Measurements from ENCODE around the gene ADCY5.
A peak's percentile ranks its signal among the peaks of the same experiment; 100 is the strongest.

Gene ADCY5

DNA sequence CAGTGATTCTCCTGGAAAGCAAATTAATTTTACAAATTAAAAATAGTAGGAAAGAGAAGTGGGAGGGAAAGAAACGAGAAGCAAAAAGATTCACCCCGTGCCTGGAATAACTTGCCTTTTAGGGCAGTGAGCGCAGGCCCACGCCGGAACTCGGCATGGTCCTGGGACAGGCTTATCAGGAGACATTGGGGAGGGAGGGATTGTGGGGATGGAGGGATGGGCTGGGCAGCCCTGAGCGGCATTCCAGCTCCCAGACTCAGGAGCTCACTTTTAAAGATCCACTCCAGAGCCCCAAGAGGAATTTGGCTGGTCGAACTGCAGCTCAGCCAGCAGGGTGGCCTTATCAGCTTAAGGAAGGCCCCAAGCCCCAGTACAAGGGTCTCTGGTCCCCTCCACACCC, 117.9 kb downstream of the ADCY5 start:
- no peak for DNase-seq (ENCODE audit: insufficient read length, low spot score)
- no peak for FAIRE-seq

DNA sequence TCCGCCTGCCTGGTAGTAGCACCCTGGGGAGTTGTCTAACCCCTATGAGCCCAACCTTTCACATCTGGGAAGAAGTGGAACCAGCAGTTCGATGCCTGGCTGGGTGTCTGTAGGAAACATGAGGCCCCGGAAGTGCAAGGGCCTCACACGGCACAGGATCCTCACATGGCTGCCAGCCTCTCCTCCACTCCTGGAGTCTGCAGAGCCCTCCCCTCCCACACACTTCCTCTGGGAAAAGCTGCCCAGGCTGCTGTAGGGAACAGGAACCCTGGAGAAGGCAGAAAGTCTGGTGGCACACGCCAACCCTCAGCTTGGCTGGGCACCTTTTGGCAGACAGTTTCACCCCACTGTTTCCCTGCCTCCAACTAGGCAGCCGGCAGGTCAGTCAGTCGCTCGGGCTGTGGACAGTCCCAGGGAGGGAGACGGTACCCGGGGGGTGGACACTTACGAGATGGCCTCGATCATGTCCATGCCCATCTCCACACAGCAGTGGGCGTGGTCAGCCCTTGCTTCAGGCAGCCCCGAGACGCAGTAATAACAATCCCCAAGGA, 118.4 kb downstream of the ADCY5 start:
- DNase-seq (ENCODE audit: insufficient read length, low spot score) = no peak
- FAIRE-seq = no peak

DNA sequence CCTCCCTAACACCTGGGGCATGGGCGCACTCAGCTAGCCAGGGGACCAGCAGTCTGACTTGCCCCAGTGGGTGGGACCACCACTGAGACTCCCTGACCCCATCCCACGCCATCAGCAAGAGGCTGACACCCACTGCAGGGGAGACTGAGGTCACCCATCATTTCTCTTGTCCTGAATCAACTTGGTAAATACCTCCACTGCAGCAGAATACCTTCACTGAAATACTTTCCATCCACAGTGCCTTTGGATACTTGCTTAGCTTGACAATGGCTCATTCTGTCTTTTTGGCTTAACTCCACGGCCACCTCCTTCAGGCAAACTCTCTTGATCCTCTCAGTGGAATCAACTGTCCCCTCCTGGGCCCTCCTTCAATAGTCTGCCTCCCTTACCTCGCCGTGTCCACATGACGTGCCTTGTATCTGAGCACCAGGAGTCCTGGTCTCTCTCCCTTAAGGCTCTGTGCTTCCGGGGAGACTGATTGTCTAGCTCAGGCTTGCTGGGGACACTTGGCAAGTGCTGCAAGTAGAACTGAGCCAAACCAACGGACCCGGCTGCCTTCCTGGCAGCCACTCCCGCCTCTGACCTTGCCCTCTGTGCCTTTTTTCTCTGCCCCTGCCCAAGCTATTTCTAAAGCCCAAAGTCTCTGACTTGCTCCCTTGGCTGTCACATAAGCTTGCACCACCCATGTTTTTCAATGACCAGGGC, 119.1 kb downstream of the ADCY5 start:
- no peak for FAIRE-seq

DNA sequence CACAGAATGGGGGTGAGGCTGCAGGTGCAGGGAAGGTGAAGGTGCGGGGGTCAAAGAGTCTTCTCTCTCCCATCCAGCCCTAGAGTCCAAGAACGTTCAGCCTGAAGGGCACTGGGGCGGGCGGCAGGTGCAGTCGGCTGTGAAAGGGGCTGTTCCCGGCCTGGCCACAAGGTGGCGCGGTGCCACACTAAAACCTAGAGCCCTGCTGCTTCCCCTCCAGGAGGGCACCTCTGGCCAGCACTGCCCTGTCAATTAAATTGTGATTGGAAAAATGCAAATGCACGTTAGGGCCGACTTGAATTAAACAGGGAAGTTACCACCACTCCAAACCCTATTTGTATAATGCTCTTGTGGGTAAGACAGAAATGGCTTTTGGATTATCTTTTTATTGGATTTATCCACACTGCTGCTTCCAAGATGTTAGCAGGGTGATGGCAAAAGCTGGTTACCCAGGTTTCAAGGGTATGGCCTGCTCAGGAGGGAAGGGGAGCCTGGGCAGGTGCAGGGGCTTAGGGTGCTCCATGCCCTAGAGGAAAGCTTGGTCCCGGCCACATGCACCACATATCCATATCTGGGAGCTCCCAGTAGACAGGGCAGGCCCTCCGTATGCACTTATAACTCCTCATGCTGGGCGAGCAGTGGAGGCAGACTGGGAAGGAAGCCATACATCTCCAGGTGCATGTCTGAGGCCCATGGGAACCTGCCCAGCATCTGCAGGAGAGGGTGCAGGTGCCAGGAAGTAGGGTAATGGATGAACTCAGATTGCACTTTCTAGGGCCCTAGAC, 119.8 kb downstream of the ADCY5 start:
- DNase-seq (ENCODE audit: insufficient read length, low spot score) = peak; percentile 82
- FAIRE-seq = peak; percentile 59

More for the DNA sequence above, 119.1 kb downstream of the ADCY5 start:
- DNase-seq (ENCODE audit: insufficient read length, low spot score) = no peak

- FAIRE-seq (no peak), DNase-seq (ENCODE audit: insufficient read length, low spot score) (no peak)
Measured at GRCh38 chr3:123327956-123328850, 120.7 kb downstream of the ADCY5 start.

DNA sequence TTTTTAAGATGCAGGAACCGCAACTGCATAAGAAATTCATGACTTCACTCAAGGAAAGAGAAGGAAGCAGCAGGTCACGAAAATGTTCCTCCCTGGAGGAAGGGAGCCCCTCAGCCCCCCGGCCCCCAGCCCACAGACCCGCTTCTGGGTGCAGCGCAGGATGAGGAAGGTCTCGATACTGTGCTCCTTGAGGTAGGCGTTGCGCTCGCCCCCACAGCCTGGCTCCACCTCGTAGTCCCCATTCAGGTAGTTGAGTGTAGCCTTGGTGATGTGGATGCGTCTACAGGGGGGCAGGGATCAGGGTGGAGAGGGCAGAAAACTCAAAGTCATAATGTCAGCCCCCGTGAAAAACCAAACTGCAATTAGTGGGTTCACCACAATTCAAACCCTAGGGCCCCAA, 121.4 kb downstream of the ADCY5 start:
- no peak for DNase-seq (ENCODE audit: insufficient read length, low spot score)
- no peak for FAIRE-seq

DNA sequence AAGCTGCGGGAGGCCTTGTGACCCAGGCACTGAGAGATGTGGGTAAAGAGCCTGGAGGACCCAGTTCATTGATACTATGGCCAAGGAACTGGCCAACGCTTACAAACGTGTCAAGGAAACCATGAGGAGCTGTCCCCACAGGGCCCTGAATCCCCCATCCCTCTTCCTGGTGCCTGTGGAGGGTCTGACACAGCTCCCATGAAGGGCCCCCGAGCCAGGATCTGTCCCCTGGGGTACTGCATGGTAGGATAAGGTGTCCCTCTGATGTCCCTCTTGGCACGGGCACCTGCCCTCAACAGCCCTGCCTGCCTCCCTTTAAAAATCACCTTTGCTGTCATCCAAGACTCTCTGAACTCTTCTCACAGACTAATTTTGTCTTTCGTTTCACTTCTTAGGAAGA, 122.4 kb downstream of the ADCY5 start:
- no peak for DNase-seq (ENCODE audit: insufficient read length, low spot score)
- FAIRE-seq = no peak

- FAIRE-seq = no peak
- DNase-seq (ENCODE audit: insufficient read length, low spot score) = no peak
Measured at GRCh38 chr3:123325766-123326256, 123.1 kb downstream of the ADCY5 start.

DNA sequence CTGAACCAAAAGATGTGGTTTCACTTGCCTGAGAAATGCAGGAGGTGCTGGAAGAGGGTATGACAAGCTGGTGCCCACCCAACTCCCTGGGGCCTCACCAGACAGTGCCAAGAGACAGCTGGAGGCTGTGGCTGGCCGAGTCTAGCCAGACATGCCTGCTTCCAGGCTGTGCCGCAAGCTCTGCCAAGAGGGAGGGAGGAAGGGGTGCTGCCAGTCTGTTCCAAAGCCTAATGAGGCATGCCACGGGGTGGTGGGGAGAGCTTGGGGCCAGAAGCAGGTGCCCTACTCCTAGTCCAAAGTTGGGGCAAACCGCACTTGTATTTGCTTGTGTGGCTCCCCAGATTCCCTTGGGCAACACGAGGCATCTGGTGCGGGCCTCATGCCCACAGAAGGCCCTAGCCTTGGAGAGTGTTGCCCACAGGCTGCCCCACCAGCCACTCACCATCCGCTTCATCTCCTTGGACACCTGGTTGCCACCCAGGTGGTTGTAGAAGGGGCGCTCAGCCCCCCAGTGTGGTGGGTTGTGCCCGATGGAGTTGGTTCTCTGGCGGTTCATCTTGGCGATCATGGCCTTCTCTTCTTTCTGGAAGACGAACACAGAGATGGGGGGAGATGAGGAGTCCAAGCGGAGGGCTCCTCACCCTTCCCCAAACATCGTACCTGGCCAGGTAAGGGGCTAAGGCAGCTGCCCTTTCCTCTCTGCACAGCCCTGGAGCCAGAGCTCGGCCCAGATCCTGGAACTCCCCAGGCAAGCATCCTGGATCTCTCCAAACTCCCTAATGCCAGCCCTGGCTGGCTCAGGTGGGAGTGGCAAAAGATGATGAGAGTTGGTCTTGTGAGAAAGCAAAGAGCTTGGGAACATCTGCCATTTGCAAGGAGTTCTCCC, 123.8 kb downstream of the ADCY5 start:
- FAIRE-seq = no peak
- DNase-seq (ENCODE audit: insufficient read length, low spot score) = no peak

GRCh38 chr3:123323781-123324180, 125.1 kb downstream of the ADCY5 start:
- DNase-seq (ENCODE audit: insufficient read length, low spot score) = no peak
- no peak for FAIRE-seq

DNA sequence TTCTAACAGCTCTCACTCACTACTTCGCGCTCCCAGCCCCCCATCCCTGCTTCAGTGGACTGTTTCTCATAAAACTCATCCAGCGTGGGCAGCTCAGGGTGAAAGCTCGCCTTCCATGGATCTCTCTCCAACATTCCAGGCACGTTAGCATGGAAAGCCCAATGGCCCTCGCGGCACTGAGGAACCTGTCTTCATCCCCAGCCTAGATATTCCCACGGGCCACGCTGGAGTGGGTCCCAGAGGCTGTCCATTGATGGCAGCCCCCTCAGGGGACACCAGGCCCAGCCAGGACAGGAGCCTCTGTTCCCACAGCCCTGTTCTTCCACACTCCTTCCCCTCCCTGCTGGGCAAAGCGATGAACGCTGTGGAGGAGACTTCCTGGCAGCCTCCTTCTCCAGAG, 126.0 kb downstream of the ADCY5 start:
- FAIRE-seq = no peak
- no peak for DNase-seq (ENCODE audit: insufficient read length, low spot score)

DNA sequence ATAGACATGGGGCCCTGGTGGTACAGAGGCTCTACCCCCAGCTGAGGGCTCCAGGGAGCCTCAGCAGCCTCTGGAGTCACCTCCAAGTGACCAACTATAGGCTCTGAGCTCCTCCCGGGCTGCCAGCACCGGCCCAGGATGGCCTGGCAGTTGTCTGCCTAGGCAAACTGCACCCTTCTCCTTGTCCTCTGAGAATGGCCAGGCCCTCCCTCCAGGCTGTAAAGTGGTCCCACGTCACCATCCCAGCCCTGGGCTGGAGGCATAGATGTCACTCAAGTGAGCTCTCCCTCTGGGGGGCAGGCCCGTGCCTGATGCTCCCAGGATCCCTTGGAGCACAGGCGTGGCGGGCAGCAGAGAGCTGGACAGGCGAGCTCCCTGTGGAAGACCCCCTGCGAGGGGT, 127.1 kb downstream of the ADCY5 start:
- FAIRE-seq = no peak
- no peak for DNase-seq (ENCODE audit: insufficient read length, low spot score)

- FAIRE-seq (no peak), DNase-seq (ENCODE audit: insufficient read length, low spot score) (no peak)
Measured at GRCh38 chr3:123320221-123320620, 128.7 kb downstream of the ADCY5 start.

DNA sequence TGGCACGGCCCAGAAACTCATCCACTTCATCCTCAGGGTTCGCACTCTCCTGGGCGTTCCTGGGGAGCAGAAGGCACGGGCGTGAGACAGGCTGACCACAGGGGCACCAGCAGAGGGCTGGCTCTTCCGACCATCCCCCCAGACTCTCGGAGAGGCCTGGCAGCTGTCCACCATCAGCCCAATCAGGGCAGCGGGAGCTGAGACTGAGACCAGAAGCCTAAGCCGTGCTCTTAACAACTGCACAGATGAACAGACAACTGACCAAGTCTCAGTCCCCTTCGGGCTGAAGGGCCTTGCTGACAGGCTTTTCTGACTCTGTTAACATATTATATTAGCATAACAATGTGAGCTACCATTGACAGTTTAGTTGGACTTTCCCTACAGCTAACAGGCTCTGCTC, 129.1 kb downstream of the ADCY5 start:
- DNase-seq (ENCODE audit: insufficient read length, low spot score) (no peak), FAIRE-seq (no peak)

DNA sequence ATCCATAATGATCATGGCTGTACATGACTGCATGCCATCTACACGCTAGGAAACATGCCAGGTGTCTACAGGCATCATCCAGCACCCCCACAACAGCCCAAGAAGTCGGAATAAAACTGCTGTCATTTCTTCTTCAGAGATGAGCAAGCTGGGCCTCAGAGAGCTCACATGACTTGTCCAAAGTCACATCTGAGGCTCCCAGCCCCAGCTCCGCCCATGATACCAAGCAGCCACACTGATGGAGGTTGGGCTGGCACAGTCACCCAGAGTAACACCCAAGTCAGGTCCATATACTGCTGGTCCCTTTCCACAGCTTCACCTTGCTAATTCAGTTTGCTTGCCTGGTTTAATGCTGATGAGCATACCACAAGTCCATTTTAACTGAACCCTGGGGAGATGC, 130.5 kb downstream of the ADCY5 start:
- FAIRE-seq (no peak), DNase-seq (ENCODE audit: insufficient read length, low spot score) (no peak)

DNA sequence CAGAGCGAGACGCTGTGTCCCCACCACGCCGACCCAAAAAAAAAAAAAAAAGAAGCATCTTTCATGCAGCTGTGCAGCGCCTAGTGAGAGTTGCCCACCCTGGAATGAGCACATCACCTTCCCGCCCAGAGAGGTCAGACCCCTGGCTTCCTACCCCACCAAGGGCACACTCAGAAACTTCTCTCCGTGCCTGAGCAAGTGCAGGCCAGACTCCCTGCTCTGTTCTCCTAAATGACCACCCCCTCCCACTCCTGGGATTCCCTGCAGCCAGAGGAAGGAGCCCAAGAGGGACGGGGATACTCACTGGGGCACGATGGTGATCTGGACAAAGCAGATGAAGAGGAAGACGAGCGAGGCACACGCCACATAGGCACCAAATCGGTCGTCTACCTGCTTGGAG, 131.2 kb downstream of the ADCY5 start:
- FAIRE-seq = no peak
- no peak for DNase-seq (ENCODE audit: insufficient read length, low spot score)

DNA sequence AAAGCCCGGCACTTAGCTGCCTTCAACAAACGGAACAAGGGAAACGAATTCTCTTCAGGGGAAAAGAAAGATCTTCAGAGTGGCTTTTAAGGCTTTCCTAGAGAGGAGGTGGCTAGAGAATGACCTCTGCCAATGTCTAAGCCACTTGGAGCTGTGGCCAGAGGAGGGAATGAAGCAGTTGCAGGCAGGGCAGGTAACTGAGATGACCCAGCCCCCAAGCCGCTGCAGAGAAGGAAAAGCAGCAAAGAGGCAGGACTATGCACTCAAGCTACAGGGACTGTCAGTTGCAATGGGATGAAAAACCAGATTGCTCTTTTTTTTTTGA, 133.7 kb downstream of the ADCY5 start:
- DNase-seq (ENCODE audit: insufficient read length, low spot score) (no peak), FAIRE-seq (no peak)

GRCh38 chr3:123314359-123315270, 134.3 kb downstream of the ADCY5 start:
- FAIRE-seq (no peak), DNase-seq (ENCODE audit: insufficient read length, low spot score) (no peak)

DNA sequence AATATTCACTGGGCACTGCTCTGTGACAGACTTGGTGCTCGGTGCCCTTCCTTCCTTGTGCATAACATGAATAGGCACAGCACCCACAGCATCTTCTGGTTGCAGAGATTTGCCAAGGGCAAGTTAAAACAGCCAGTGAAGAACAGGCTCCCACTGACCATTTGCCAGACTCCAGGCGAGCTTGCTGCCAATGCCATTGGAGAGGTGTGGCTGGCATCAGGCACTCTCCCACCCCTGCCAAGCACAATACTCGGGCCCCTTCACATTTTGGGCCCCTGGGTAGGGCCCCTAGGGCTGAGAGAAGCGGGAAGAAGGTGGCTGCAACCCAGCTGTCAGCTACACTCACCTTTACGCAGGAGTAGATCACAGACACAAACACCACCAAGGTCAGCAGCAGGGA, 135.0 kb downstream of the ADCY5 start:
- FAIRE-seq (no peak), DNase-seq (ENCODE audit: insufficient read length, low spot score) (no peak)

All from HTR-8/SVneo (cell line).